GM06990 (cell line): ENCODE measurements around the gene ZFHX3.
A peak's percentile ranks its signal among the peaks of the same experiment; 100 is the strongest.

ENCODE experiments used
- DNase-seq: peaks from one replicate; pipeline ENCODE4 v3.0.0-alpha.2; 2011; ENCODE audit not compliant: insufficient read length; ENCODE audit errors: extremely low read depth
- H3K27me3 ChIP-seq: replicated peaks from 2 replicates; pipeline ENCODE4 v1.6.0; 2011; ENCODE audit warnings: low read length; ENCODE audit not compliant: control insufficient read depth, insufficient read depth
- H3K36me3 ChIP-seq: 2 replicates; pipeline ENCODE4 v1.5.1; 2011; ENCODE audit warnings: low read length; ENCODE audit not compliant: control insufficient read depth, insufficient read depth
- H3K4me3 ChIP-seq: replicated peaks from 2 replicates; pipeline ENCODE4 v1.5.1; 2011; ENCODE audit warnings: low read depth, mild to moderate bottlenecking, control low read depth, low read length
- TF ChIP-seq, protein P1 (sequence below): IDR thresholded peaks from 2 replicates; pipeline ENCODE4 v1.5.1; 2011; ENCODE audit warnings: low read length, control low read depth, mild to moderate bottlenecking, inconsistent platforms; ENCODE audit not compliant: insufficient read depth, poor library complexity, severe bottlenecking

Gene ZFHX3

DNA sequence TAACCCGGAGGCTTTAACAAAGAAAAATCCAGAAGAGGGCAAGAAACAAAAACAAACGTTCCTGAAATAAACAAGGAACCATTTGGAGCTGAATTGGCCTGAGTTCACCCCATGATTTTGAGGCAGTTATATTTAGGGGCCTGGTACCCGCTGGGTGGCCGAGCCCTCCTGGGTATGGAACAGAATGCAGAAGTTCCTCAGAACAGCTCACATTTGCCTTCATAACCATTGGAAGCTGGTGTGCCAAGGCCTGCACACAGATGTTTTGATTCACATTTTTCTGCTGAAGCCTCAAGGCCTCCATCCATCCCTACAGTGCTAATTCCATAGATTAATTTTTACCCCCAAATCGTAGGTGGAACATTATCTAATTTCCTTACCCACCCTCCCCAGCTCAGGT, 3.3 kb upstream of the ZFHX3 start:
- no peak for DNase-seq
- TF ChIP-seq, protein P1, sequence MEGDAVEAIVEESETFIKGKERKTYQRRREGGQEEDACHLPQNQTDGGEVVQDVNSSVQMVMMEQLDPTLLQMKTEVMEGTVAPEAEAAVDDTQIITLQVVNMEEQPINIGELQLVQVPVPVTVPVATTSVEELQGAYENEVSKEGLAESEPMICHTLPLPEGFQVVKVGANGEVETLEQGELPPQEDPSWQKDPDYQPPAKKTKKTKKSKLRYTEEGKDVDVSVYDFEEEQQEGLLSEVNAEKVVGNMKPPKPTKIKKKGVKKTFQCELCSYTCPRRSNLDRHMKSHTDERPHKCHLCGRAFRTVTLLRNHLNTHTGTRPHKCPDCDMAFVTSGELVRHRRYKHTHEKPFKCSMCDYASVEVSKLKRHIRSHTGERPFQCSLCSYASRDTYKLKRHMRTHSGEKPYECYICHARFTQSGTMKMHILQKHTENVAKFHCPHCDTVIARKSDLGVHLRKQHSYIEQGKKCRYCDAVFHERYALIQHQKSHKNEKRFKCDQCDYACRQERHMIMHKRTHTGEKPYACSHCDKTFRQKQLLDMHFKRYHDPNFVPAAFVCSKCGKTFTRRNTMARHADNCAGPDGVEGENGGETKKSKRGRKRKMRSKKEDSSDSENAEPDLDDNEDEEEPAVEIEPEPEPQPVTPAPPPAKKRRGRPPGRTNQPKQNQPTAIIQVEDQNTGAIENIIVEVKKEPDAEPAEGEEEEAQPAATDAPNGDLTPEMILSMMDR = no peak
- no peak overlapping the region for H3K4me3 ChIP-seq
- H3K36me3 ChIP-seq = no peaks in the 10 kb centered on the region
- H3K27me3 ChIP-seq = no peaks in the 10 kb centered on the region

DNA sequence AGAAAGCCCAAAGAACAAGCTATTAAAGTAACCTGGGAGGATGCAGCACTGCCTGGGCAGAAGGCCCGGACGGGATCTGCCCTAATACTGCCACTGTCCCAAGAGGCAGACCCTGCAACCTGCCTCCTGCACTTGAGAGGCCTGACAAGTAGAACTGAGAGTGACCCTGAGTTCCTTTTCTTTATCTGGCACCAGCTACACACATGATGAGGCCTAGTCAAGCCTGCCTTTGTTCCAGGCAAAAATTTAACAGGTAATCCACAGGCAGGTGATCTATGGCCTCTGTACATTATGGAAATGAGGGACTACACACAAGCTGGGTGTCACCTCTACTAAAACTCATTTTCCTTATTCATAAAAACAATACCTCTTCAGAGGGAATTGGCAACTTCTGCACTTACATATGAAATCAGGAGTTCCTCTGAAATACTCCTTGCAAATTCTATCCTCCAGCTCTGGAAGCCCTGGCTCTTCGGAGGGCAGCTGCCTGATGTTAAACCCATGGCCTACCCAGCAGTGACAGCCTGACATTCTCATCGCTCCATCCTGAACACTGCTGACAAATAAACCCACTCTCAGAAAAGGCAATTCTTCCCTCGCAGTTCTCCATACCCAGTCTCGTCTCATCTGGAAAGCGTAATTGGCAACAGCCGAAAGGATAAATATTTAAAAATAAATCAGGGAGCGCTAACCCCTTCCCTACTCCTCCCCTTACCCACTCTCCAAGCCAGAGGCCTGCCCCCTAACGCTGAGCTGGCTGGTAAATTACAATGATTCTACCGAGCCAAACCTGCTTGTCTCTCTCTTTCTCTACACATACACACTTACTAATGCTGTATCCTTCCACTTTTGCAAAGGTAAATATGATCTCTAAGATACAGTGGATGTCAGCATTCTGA, 2.5 kb upstream of the ZFHX3 start:
- H3K36me3 ChIP-seq = no peaks in the 10 kb centered on the region
- no peak for DNase-seq
- no peaks in the 10 kb centered on the region for H3K27me3 ChIP-seq
- H3K4me3 ChIP-seq = no peak overlapping the region
- TF ChIP-seq, protein P1 = no peak

DNA sequence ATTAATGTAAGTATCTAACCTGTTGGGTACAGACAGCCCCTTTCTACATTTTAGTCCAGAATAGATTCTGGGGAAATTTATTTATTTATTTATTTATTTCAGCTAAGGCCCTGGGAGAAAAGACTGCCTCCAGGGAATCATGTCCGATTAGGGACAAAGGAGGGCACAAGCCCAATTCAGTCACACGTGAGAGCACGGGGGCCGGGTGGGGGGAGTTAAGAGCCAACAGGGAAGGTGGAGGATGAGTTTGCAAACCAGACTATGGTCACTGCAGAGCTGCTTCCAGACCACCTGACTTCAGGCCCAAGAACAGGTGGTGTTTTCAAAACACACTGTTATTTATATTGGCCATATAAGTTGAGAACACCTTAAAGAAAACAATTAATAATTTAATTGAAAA, 1.6 kb upstream of the ZFHX3 start:
- Histone ChIP-seq H3K4me3 (no peak overlapping the region), H3K36me3 (no peaks in the 10 kb centered on the region), H3K27me3 (no peaks in the 10 kb centered on the region)
- TF ChIP-seq, protein P1 = no peak
- DNase-seq = no peak

DNA sequence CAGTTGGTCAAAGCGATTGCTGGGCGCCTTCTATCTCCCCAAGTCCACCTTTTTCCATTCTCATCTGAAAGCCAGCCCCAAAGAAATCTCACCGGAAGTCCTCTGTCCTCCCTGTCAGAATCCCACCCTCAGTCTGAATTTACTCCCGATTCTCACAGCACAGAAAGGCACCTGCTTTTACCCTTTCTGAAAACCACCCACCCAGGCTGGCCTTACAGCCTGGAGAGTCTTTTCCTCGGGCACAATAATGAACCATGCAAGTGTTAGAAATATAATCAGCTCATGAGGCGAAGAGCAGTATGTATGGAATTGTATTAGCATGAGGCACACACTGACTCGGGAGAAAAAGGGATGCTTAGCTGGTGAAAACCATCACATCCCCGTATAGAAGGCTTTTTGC, 1.2 kb upstream of the ZFHX3 start:
- DNase-seq = no peak
- Histone ChIP-seq H3K36me3 (no peaks in the 10 kb centered on the region), H3K4me3 (no peak overlapping the region), H3K27me3 (no peaks in the 10 kb centered on the region)
- TF ChIP-seq, protein P1 = no peak

DNA sequence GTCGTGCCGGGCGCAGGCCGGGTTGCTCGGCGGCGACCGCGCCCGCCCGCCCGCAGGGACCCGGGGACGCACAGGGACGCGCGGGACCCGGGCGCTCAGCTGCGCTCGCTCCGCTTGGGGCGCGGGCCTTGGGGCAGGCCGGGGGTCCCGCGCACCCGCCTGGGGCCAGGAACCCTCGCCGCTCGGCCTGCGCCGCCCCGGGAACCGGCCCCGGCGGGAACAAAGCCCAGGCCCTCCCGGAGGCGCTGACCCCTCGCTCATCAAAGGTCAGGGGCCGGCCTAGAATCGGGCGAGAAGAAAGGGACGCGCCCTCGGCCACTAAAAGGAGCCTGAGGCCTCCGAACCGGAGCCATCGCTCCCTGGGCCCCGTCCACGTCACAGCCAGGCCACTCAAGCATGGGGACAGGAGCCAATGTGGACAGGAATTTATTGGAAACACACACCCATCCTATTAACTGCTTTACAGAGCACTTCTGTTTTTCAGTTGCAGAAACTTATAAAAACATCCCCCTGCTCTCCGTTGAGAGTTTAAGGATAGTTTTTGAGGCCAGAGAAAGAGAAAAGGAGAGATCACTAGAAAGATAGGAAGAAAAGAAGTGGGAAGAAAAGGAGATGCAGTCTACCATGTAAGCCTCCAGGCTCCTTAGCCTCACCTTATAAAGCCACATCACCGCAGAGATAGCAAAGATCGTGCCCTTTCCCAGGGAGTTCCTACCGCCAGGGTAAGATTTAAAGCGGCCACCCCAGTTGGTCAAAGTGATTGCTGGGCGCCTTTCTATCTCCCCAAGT, 558 bp upstream of the ZFHX3 start:
- Histone ChIP-seq H3K4me3 (peak overlapping the region; percentile 77), H3K27me3 (no peaks in the 10 kb centered on the region), H3K36me3 (no peaks in the 10 kb centered on the region)
- no peak for DNase-seq
- TF ChIP-seq, protein P1 = no peak
